HepG2 (cell line): ENCODE measurements around the gene ANKLE1. TPM values are rescaled to one million over a fixed set of nuclear protein-coding genes. Genes with fewer than 3 reads are reported as not detected.

Experiments
- HNF4G ChIP-seq, 2 experiments: sonication (generic) in 1 of 2; formaldehyde crosslinking in 1 of 2; IDR thresholded peaks; 2 replicates each; pipeline versions ENCODE4 v1.4.0 to v1.6.1; 2011 to 2020; ENCODE audit warnings: borderline replicate concordance in 2 of 2, low read depth in 2 of 2, mild to moderate bottlenecking in 2 of 2, low read length in 1 of 2, missing genetic modification reagents in 1 of 2, moderate library complexity in 1 of 2
- MTA3 ChIP-seq: sonication (generic); formaldehyde crosslinking; IDR thresholded peaks from 2 replicates; pipeline ENCODE4 v1.4.0; 2020; ENCODE audit warnings: missing genetic modification reagents
- PRPF4 ChIP-seq: fragments of 200-400 bp; formaldehyde crosslinking; IDR thresholded peaks from 2 replicates; pipeline ENCODE4 v1.6.1; 2016; ENCODE audit warnings: low read length, low read depth; ENCODE audit not compliant: poor library complexity, severe bottlenecking
- SP1 ChIP-seq, 2 experiments: fragments of 450-650 bp in 1 of 2; sonication (generic) in 1 of 2; formaldehyde crosslinking in 1 of 2; IDR thresholded peaks; 2 replicates each; pipeline versions ENCODE4 v1.4.0 to v1.6.1; 2016 to 2020; ENCODE audit warnings: missing genetic modification reagents in 1 of 2
- TSC22D2 ChIP-seq: sonication (generic); formaldehyde crosslinking; IDR thresholded peaks from 2 replicates; pipeline ENCODE4 v1.5.1; 2020; ENCODE audit warnings: missing genetic modification reagents, mild to moderate bottlenecking, borderline replicate concordance
- USF2 ChIP-seq, 2 experiments: sonication (generic) in 1 of 2; formaldehyde crosslinking in 1 of 2; IDR thresholded peaks; 2 replicates each; pipeline versions ENCODE4 v1.5.1 to v1.6.1; 2011 to 2020; ENCODE audit warnings: borderline replicate concordance in 1 of 2, low read depth in 1 of 2, low read length in 1 of 2, mild to moderate bottlenecking in 1 of 2, missing genetic modification reagents in 1 of 2, moderate library complexity in 1 of 2
- YEATS2 ChIP-seq: sonication (generic); formaldehyde crosslinking; IDR thresholded peaks from 2 replicates; pipeline ENCODE4 v1.4.0; 2020; ENCODE audit warnings: missing genetic modification reagents, borderline replicate concordance
- YEATS4 ChIP-seq: sonication (generic); formaldehyde crosslinking; IDR thresholded peaks from 2 replicates; pipeline ENCODE4 v1.4.0; 2020; ENCODE audit warnings: missing genetic modification reagents, borderline replicate concordance
- ZBTB1 ChIP-seq: sonication (generic); formaldehyde crosslinking; IDR thresholded peaks from 2 replicates; pipeline ENCODE4 v1.4.0; 2020; ENCODE audit warnings: missing genetic modification reagents, borderline replicate concordance
- ZNF251 ChIP-seq: sonication (generic); formaldehyde crosslinking; IDR thresholded peaks from 2 replicates; pipeline ENCODE4 v1.9.0; 2021; ENCODE audit warnings: mild to moderate bottlenecking, missing genetic modification reagents
- ZNF30 ChIP-seq: sonication (generic); formaldehyde crosslinking; IDR thresholded peaks from 2 replicates; pipeline ENCODE4 v1.5.0; 2020; ENCODE audit warnings: mild to moderate bottlenecking, missing genetic modification reagents
- ZNF574 ChIP-seq: sonication (generic); formaldehyde crosslinking; IDR thresholded peaks from 2 replicates; pipeline ENCODE4 v1.4.0; 2020; ENCODE audit warnings: missing genetic modification reagents
- polyA plus RNA-seq, 8 experiments: library from polyadenylated mRNA; depleted of rRNA in 3 of 8; stranded (reverse) in 7 of 8; unstranded in 1 of 8; fragments of >200 nt; fragmentation: Illumina TruSeq in 4 of 8; extraction: Trizol in 4 of 8; gene quantifications; 2 replicates each; pipeline versions ENCODE4 v1.2.1 to v1.2.3, GENCODE V29; 2011 to 2016; ENCODE audit warnings: low read depth in 4 of 8, missing spikeins in 1 of 8, mixed read lengths in 1 of 8; ENCODE audit not compliant: insufficient read depth in 1 of 8
- total RNA-seq, 5 experiments: library from RNA; depleted of rRNA; stranded (reverse); fragments of >200 nt; fragmentation: Illumina TruSeq; extraction: Trizol; gene quantifications; 2 replicates each; pipeline ENCODE4 v1.2.3, GENCODE V29; 2016; ENCODE audit warnings: low read depth in 1 of 5
- TF ChIP-seq, protein P1 (sequence below): sonication (generic); formaldehyde crosslinking; IDR thresholded peaks from 2 replicates; pipeline ENCODE4 v1.4.0; 2020; ENCODE audit warnings: missing genetic modification reagents
- TF ChIP-seq, protein P2 (sequence below): sonication (generic); formaldehyde crosslinking; IDR thresholded peaks from 2 replicates; pipeline ENCODE4 v1.9.0; 2021; ENCODE audit warnings: missing genetic modification reagents, borderline replicate concordance

The ANKLE1 gene
- total and polyA plus RNA-seq, 2 of the 13 experiments (the other 11 are each of a cell fraction or from before 2014, with no cell fraction given): 0.69 to 1.5 TPM

- TF ChIP-seq, protein P1, sequence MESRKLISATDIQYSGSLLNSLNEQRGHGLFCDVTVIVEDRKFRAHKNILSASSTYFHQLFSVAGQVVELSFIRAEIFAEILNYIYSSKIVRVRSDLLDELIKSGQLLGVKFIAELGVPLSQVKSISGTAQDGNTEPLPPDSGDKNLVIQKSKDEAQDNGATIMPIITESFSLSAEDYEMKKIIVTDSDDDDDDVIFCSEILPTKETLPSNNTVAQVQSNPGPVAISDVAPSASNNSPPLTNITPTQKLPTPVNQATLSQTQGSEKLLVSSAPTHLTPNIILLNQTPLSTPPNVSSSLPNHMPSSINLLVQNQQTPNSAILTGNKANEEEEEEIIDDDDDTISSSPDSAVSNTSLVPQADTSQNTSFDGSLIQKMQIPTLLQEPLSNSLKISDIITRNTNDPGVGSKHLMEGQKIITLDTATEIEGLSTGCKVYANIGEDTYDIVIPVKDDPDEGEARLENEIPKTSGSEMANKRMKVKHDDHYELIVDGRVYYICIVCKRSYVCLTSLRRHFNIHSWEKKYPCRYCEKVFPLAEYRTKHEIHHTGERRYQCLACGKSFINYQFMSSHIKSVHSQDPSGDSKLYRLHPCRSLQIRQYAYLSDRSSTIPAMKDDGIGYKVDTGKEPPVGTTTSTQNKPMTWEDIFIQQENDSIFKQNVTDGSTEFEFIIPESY (CRISPR knock-in tag): no peak
- TF ChIP-seq, protein P2, sequence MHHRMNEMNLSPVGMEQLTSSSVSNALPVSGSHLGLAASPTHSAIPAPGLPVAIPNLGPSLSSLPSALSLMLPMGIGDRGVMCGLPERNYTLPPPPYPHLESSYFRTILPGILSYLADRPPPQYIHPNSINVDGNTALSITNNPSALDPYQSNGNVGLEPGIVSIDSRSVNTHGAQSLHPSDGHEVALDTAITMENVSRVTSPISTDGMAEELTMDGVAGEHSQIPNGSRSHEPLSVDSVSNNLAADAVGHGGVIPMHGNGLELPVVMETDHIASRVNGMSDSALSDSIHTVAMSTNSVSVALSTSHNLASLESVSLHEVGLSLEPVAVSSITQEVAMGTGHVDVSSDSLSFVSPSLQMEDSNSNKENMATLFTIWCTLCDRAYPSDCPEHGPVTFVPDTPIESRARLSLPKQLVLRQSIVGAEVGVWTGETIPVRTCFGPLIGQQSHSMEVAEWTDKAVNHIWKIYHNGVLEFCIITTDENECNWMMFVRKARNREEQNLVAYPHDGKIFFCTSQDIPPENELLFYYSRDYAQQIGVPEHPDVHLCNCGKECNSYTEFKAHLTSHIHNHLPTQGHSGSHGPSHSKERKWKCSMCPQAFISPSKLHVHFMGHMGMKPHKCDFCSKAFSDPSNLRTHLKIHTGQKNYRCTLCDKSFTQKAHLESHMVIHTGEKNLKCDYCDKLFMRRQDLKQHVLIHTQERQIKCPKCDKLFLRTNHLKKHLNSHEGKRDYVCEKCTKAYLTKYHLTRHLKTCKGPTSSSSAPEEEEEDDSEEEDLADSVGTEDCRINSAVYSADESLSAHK (CRISPR knock-in tag): no peak
- no peak for TF ChIP-seq TSC22D2 (CRISPR knock-in tag)
- TF ChIP-seq SP1 (IDR thresholded peaks at IDR 0.05): no peak
- TF ChIP-seq SP1 (CRISPR knock-in tag; IDR thresholded peaks at IDR 0.05): no peak
- no peak for TF ChIP-seq ZNF30 (CRISPR knock-in tag)
- no peak for TF ChIP-seq USF2 (IDR thresholded peaks at IDR 0.05; ENCODE audit: low read depth, low read length)
- no peak for TF ChIP-seq USF2 (CRISPR knock-in tag; IDR thresholded peaks at IDR 0.05; ENCODE audit: borderline replicate concordance)
- TF ChIP-seq MTA3 (CRISPR knock-in tag): no peak
- TF ChIP-seq ZBTB1: no peak
- no peak for TF ChIP-seq PRPF4
- no peak for TF ChIP-seq ZNF574 (CRISPR knock-in tag)
- no peak for TF ChIP-seq ZNF251 (CRISPR knock-in tag)
- peak; percentile 4; the same call in 1 of the 2 replicates for TF ChIP-seq HNF4G (IDR thresholded peaks at IDR 0.05; ENCODE audit: borderline replicate concordance, low read depth, low read length)
- TF ChIP-seq HNF4G (CRISPR knock-in tag; IDR thresholded peaks at IDR 0.05; ENCODE audit: borderline replicate concordance, low read depth): no peak
- TF ChIP-seq YEATS4 (CRISPR knock-in tag): no peak
- 0 out of 2 replicates have a peak, but pooled peaks have one; percentile 24 for TF ChIP-seq YEATS2
Observed at GRCh38 chr19:17306285-17306714, 24.6 kb downstream of the ANKLE1 start (continued).
